Omental fat pad (tissue), 4 donors: ENCODE data around the gene LMBR1. TPM values are rescaled to one million over a fixed set of nuclear protein-coding genes. Genes with fewer than 3 reads are reported as not detected.

Experiments used
- ATAC-seq: fragments of 150-250 bp; one replicate; pipeline ENCODE4 v1.9.1; 2016; ENCODE audit warnings: mild to moderate bottlenecking, moderate library complexity; ENCODE audit not compliant: low FRiP score
- DNase-seq: peaks from one replicate; pipeline ENCODE4 v3.0.0-alpha.2; 2019; ENCODE audit warnings: low spot score
- CTCF ChIP-seq, 3 donors: fragments of 450-650 bp; IDR thresholded peaks; one replicate each; pipeline ENCODE4 v1.5.1; 2016 to 2017; ENCODE audit warnings: antibody characterized with exemption in 3 of 3, mild to moderate bottlenecking in 3 of 3, moderate library complexity in 2 of 3
- total RNA-seq, 4 donors: library from RNA; depleted of rRNA; stranded (reverse); fragments of >200 nt; gene quantifications; one replicate each; pipeline ENCODE4 v1.1.0, GENCODE V29; 2016

The LMBR1 gene
- total RNA-seq, 4 donors from 2014 or later, result 50.1 to 93.5 (median 59.8) TPM

- no peak for TF ChIP-seq CTCF (IDR thresholded peaks at IDR 0.05)
- ATAC-seq (no peak), DNase-seq (no peak)
These were observed 227.9 kb downstream of the LMBR1 start for GRCh38 chr7:156665101-156665500.

- TF ChIP-seq CTCF (IDR thresholded peaks at IDR 0.05), result no peak
- DNase-seq (no peak), ATAC-seq (no peak)
These were observed 230.7 kb downstream of the LMBR1 start for GRCh38 chr7:156662277-156662676.

GRCh38 chr7:156661637-156662036 is 231.3 kb downstream of the LMBR1 start:
- ATAC-seq (no peak), DNase-seq (no peak)
- TF ChIP-seq CTCF (IDR thresholded peaks at IDR 0.05), result no peak

- ATAC-seq, result no peak
- no peak for TF ChIP-seq CTCF (IDR thresholded peaks at IDR 0.05)
- DNase-seq, result no peak
These were observed 233.0 kb downstream of the LMBR1 start for GRCh38 chr7:156659961-156660360.

- DNase-seq, result no peak
- TF ChIP-seq CTCF (IDR thresholded peaks at IDR 0.05), result no peak
- ATAC-seq, result no peak
These were observed 233.8 kb downstream of the LMBR1 start for GRCh38 chr7:156659203-156659602.

- DNase-seq, result no peak
- no peak for ATAC-seq
- TF ChIP-seq CTCF (IDR thresholded peaks at IDR 0.05), result no peak
These were observed 235.3 kb downstream of the LMBR1 start for GRCh38 chr7:156657681-156658080.

- ATAC-seq, result no peak
- no peak for TF ChIP-seq CTCF (IDR thresholded peaks at IDR 0.05)
- DNase-seq, result no peak
These were observed 236.4 kb downstream of the LMBR1 start for GRCh38 chr7:156656598-156656997.
